Uterine smooth muscle cell (primary cell): ENCODE data around the gene AKT1S1. TPM values are rescaled to one million over a fixed set of nuclear protein-coding genes. Genes with fewer than 3 reads are reported as not detected.

Source experiments
- total RNA-seq: library from RNA; depleted of rRNA; stranded (reverse); fragments of >200 nt; gene quantifications from 2 replicates; pipeline ENCODE4 v1.2.3, GENCODE V29; 2014

AKT1S1 gene
- 7.5 and 10.4 TPM in 2 replicates for total RNA-seq

GRCh38 chr19:49877020-49877878 is at the start of gene AKT1S1, which contains the start of gene TBC1D17:
Gene AKT1S1 (minus strand): TSS chr19:49877355. CDS start chr19:49873295, 4,060 bp downstream.
Gene TBC1D17 (plus strand): TSS chr19:49877702. CDS start chr19:49877724, 22 bp downstream.

GRCh38 chr19:49896863-49897621 is 19.9 kb upstream of the AKT1S1 start, which contains the start of gene IL4I1:
Gene IL4I1 (minus strand): TSS chr19:49896887. CDS start chr19:49896160, 727 bp downstream.

GRCh38 chr19:49866933-49867782 is 10.0 kb downstream of the AKT1S1 start, which contains the start of gene PNKP:
Gene PNKP (minus strand): TSS chr19:49867576. CDS start chr19:49867204, 372 bp downstream.

GRCh38 chr19:49850487-49851342 is 26.4 kb downstream of the AKT1S1 start, which contains the start of gene PTOV1:
Gene PTOV1 (plus strand): TSS chr19:49851159.

Other genes starting within 250 kb of the AKT1S1 start
- gene RRAS, start 237.2 kb downstream of the AKT1S1 start, total RNA-seq: 41.3 and 58.6 TPM in 2 replicates
- 17.3 and 18.1 TPM in 2 replicates for gene SCAF1, start 235.1 kb downstream of the AKT1S1 start, total RNA-seq
- 43.1 and 45.6 TPM in 2 replicates for gene IRF3, start 211.5 kb downstream of the AKT1S1 start, total RNA-seq
- 3.2 and 7.5 TPM in 2 replicates for gene BCL2L12, start 211.4 kb downstream of the AKT1S1 start, total RNA-seq
- gene PRMT1, start 200.1 kb downstream of the AKT1S1 start, total RNA-seq: 325 and 532 TPM in 2 replicates
- 0.66 and 0.87 TPM in 2 replicates for gene ADM5, start 187.8 kb downstream of the AKT1S1 start, total RNA-seq
- 15.6 and 25.6 TPM in 2 replicates for gene CPT1C, start 186.2 kb downstream of the AKT1S1 start, total RNA-seq
- 0.12 TPM in 1 of 2 replicates, not detected in the other for gene TSKS, start 114.0 kb downstream of the AKT1S1 start, total RNA-seq
- 76.3 and 88.5 TPM in 2 replicates for gene AP2A1, start 110.4 kb downstream of the AKT1S1 start, total RNA-seq
- 19.0 and 25.4 TPM in 2 replicates for gene FUZ, start 64.1 kb downstream of the AKT1S1 start, total RNA-seq
- gene MED25, start 59.1 kb downstream of the AKT1S1 start, total RNA-seq: 17.6 and 20.6 TPM in 2 replicates
- gene PTOV1, start 26.2 kb downstream of the AKT1S1 start, total RNA-seq: 44.5 and 60.0 TPM in 2 replicates
- 67.9 and 72.8 TPM in 2 replicates for gene PNKP, start 9.8 kb downstream of the AKT1S1 start, total RNA-seq
- gene TBC1D17, start 347 bp upstream of the AKT1S1 start, total RNA-seq: 11.6 and 14.7 TPM in 2 replicates
- 1.2 and 1.3 TPM in 2 replicates for gene IL4I1, start 19.5 kb upstream of the AKT1S1 start, total RNA-seq
- gene ATF5, start 51.9 kb upstream of the AKT1S1 start, total RNA-seq: 5.1 and 7.9 TPM in 2 replicates
- 20.6 and 32.6 TPM in 2 replicates for gene NUP62, start 52.1 kb upstream of the AKT1S1 start, total RNA-seq
- gene SIGLEC11, start 83.8 kb upstream of the AKT1S1 start, total RNA-seq: not detected in 2 replicates
- 23.0 and 26.5 TPM in 2 replicates for gene VRK3, start 148.0 kb upstream of the AKT1S1 start, total RNA-seq
- 6.5 and 10.7 TPM in 2 replicates for gene ZNF473, start 148.7 kb upstream of the AKT1S1 start, total RNA-seq